MCF 10A (cell line): Measurements from ENCODE around the gene CCNA2. TPM values are rescaled to one million over a fixed set of nuclear protein-coding genes. Genes with fewer than 3 reads are reported as not detected.
A peak's percentile ranks its signal among the peaks of the same experiment; 100 is the strongest.

Experiments
- BruUV-seq: library from RNA; stranded (reverse); fragments of 400-500 nt; replicated peaks from 2 replicates; lab custom pipeline; 2021; lab: Mats Ljungman, UMichigan
- CTCF ChIA-PET: fragments of 300-600 bp; sonication (Branson Sonifier 250); formaldehyde crosslinking; extraction: SDS; loops from one replicate; lab custom pipeline; 2021; ENCODE audit warnings: antibody characterized with exemption, inconsistent platforms; lab: Yijun Ruan, JAX
- POLR2A ChIA-PET: fragments of 300-600, 350-650 bp; sonication (Branson Sonifier 250); formaldehyde crosslinking; extraction: SDS; loops from one replicate; lab custom pipeline; 2020; ENCODE audit warnings: antibody characterized with exemption, inconsistent platforms; lab: Yijun Ruan, JAX
- DNase-seq: peaks from one replicate; pipeline ENCODE4 v3.0.0-alpha.2; 2018; ENCODE audit not compliant: unreplicated experiment
- H3K27ac Mint-ChIP-seq: one replicate; pipeline ENCODE4 v1.8.0; 2022; ENCODE audit warnings: mild to moderate bottlenecking, low read depth, mixed read lengths; ENCODE audit not compliant: unreplicated experiment
- H3K27me3 Mint-ChIP-seq: one replicate; pipeline ENCODE4 v1.8.0; 2022; ENCODE audit warnings: mixed read lengths; ENCODE audit not compliant: insufficient read depth, unreplicated experiment
- H3K36me3 Mint-ChIP-seq: one replicate; pipeline ENCODE4 v1.8.0; 2022; ENCODE audit warnings: mild to moderate bottlenecking, moderate library complexity, mixed read lengths; ENCODE audit not compliant: insufficient read depth, unreplicated experiment
- H3K4me1 Mint-ChIP-seq: one replicate; pipeline ENCODE4 v1.8.0; 2022; ENCODE audit warnings: mixed read lengths; ENCODE audit not compliant: insufficient read depth, unreplicated experiment
- H3K4me3 Mint-ChIP-seq: one replicate; pipeline ENCODE4 v1.8.0; 2022; ENCODE audit warnings: mild to moderate bottlenecking, moderate library complexity, mixed read lengths; ENCODE audit not compliant: unreplicated experiment
- H3K9me3 Mint-ChIP-seq: one replicate; pipeline ENCODE4 v1.8.0; 2022; ENCODE audit warnings: mixed read lengths; ENCODE audit not compliant: unreplicated experiment
- CTCF ChIP-seq: fragments of 200-600 bp; IDR thresholded peaks from one replicate; pipeline ENCODE4 v1.8.0; 2022; ENCODE audit warnings: antibody characterized with exemption, mild to moderate bottlenecking; ENCODE audit not compliant: unreplicated experiment
- intact Hi-C: fragments of 100-400 bp; cut with micrococcal nuclease; formaldehyde crosslinking; loops from 2 replicates; pipeline ENCODE4 v1.14.1; 2022
- total RNA-seq: library from RNA; stranded (reverse); gene quantifications from 2 replicates; pipeline ENCODE4 v1.2.3, GENCODE V29; 2022

Gene CCNA2
- total RNA-seq, 1 experiment from 2014 or later: 22.0 TPM

GRCh38 chr4:121776610-121777401 is 46.9 kb downstream of the CCNA2 start:
- intact Hi-C loops: no loop called here
- no peak overlapping the region for H3K27ac Mint-ChIP-seq
- no peaks in the 10 kb centered on the region for H3K36me3 Mint-ChIP-seq
- H3K9me3 Mint-ChIP-seq: no peaks in the 10 kb centered on the region
- peaks cover 19% of the 10 kb centered on the region for H3K4me1 Mint-ChIP-seq
- BruUV-seq: no TSS peak
- H3K27me3 Mint-ChIP-seq: no peaks in the 10 kb centered on the region
- ChIA-PET CTCF (interaction anchor here (1.1 to 1.5 kb wide), 2 partner anchors 12 to 40 kb away, joined by 5 to 6 read pairs; partner anchors contain the start of gene SMIM43), POLR2A (interaction anchor here (0.6 to 1.5 kb wide), 2 partner anchors 12 to 47 kb away, joined by 3 to 4 read pairs; partner anchors contain the start of genes CCNA2 and SMIM43)
- peak; percentile 38 for DNase-seq
- no peak for TF ChIP-seq CTCF
- H3K4me3 Mint-ChIP-seq: no peak overlapping the region

DNA sequence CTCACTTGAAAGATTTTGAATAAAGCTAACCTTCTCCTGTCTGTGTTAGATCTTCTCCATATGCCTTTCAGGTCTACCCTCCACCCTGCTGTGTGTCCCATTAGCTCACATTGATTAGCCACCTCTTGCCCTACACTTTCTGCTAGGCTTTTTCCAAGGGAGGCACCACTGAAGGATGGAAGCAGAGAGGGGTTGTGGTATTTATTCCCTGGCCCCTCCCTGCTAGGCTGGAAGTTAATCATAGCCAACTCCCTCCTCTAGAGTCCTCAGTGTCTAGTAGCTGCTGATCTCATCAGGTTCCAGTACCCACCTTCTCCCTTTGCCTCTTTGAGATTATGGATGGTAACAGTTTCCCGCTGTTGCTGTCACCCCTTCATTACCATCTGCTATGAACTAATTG is 49.8 kb downstream of the CCNA2 start:
- no peak overlapping the region for H3K4me3 Mint-ChIP-seq
- H3K4me1 Mint-ChIP-seq: peaks cover 19% of the 10 kb centered on the region
- no peaks in the 10 kb centered on the region for H3K36me3 Mint-ChIP-seq
- no peak for TF ChIP-seq CTCF
- intact Hi-C loops: no loop called here
- no TSS peak for BruUV-seq
- ChIA-PET POLR2A (interaction anchor here (1.2 kb wide), 1 partner anchor 9 kb away, joined by 3 read pairs; the partner anchor contains the start of gene SMIM43), CTCF (no interaction called here)
- no peak overlapping the region for H3K27ac Mint-ChIP-seq
- H3K9me3 Mint-ChIP-seq: no peaks in the 10 kb centered on the region
- H3K27me3 Mint-ChIP-seq: no peaks in the 10 kb centered on the region
- no peak for DNase-seq

GRCh38 chr4:121771869-121772268 is 51.8 kb downstream of the CCNA2 start:
- intact Hi-C loops: no loop called here
- no peak for DNase-seq
- no peak for TF ChIP-seq CTCF
- ChIA-PET POLR2A (interaction anchor here (1.0 kb wide), 1 partner anchor 9 kb away, joined by 3 read pairs; no protein-coding TSS in a partner anchor), CTCF (interaction anchor here (1.2 to 1.6 kb wide), 2 partner anchors 10 to 35 kb away, joined by 3 to 4 read pairs; no protein-coding TSS in a partner anchor)
- Mint-ChIP-seq H3K27ac (no peak overlapping the region), H3K27me3 (no peaks in the 10 kb centered on the region), H3K4me3 (no peak overlapping the region), H3K36me3 (no peaks in the 10 kb centered on the region), H3K4me1 (peaks cover 16% of the 10 kb centered on the region), H3K9me3 (no peaks in the 10 kb centered on the region)
- no TSS peak for BruUV-seq

- Mint-ChIP-seq H3K27ac (no peak overlapping the region), H3K36me3 (no peaks in the 10 kb centered on the region), H3K9me3 (no peaks in the 10 kb centered on the region), H3K4me1 (peaks cover 6% of the 10 kb centered on the region), H3K4me3 (no peak overlapping the region), H3K27me3 (no peaks in the 10 kb centered on the region)
- CTCF ChIA-PET: no interaction called here
- TF ChIP-seq CTCF: no peak
- DNase-seq: no peak
- intact Hi-C loops: no loop called here
- POLR2A ChIA-PET: interaction anchor here (0.9 kb wide), 1 partner anchor 28 kb away, joined by 3 read pairs; no protein-coding TSS in a partner anchor
- no TSS peak for BruUV-seq
Measured at GRCh38 chr4:121769341-121769740, 54.3 kb downstream of the CCNA2 start.
